NCI-H146 treated with DMSO at 0.1 percent for 48 hours (cell line): ENCODE data around the gene ZC3H14.

ENCODE experiments used
- DNase-seq: peaks from one replicate; lab custom pipeline; 2025; ENCODE audit not compliant: unreplicated experiment; lab: John Stamatoyannopoulos, UW

The ZC3H14 gene

GRCh38 chr14:88551094-88551870 lies 11.6 kb upstream of the ZC3H14 start:
- DNase-seq, result peak; percentile 38

- DNase-seq, result no peak
Observed at GRCh38 chr14:88551980-88552431, 10.8 kb upstream of the ZC3H14 start.

DNA sequence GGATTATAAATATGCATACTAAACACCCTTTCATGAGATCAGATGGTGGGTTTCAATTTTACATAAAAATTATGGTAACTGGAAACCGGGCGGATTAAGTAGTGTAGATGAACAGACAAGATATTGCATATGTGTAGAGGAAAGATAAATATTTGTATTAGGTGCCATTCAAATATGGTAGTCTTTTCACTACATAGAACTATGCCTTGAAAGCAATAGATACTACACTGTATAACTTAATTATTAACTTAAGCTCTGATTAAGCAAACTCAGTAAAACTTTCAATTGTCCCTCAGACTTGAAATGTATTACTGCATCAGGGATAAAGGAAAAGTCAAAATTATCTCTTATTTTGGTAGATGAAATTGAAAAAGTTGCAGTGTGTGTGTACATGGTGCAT lies 10.0 kb upstream of the ZC3H14 start:
- DNase-seq, result no peak

DNA sequence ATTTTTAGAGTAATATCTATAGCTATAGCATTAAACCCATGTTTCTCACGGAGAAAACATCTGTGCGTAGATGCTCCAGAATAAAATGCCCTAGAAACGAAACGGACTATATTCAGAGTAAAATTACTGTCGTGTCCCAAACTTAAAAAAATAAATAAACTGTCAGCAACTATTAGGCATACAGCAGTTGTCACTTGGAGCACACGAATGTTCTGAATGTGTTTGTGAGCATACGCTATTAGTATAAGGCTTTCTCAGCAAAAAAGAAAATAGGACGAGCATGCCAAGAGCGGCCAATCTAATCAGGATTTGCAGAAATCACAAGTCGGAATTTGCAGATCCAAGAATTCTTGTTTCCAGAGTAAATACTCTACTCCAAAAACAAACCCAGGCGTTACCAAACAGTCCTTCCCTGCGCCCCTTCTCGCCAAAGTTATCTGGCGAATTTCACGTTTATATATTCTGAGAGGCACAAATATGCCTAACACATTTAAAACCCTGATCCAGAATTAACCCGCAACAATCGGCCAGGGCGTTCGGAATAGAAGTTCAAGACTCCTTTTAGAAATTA lies 8.9 kb upstream of the ZC3H14 start:
- DNase-seq, result no peak

- DNase-seq, result peak; percentile 6
Observed at GRCh38 chr14:88554457-88555286, 8.2 kb upstream of the ZC3H14 start, which contains the start of gene PTPN21. Gene PTPN21 (minus strand): TSS chr14:88555007. CDS start chr14:88550417, 4,590 bp downstream.

DNA sequence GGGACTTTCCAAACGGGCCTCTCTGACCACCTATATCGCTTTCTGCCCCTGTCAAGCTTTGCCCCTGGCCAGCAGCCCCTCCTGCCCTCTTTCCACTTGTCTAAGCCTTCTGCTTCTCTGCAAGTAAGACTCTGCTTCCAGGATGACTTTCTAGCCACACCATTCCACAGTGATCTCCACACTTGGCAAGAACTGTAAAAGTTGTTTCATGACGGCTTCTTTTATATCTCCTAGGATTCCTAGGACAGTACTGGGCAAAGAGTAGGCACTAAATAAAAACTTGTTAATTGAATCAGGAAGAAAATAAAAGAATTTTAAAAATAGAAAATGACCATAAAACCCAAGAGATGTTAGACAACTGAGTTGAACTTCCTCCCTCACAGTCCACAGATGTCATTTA lies 6.3 kb upstream of the ZC3H14 start:
- DNase-seq, result no peak

- peak; percentile 7 for DNase-seq
Observed at GRCh38 chr14:88559852-88560251, 3.0 kb upstream of the ZC3H14 start.

DNA sequence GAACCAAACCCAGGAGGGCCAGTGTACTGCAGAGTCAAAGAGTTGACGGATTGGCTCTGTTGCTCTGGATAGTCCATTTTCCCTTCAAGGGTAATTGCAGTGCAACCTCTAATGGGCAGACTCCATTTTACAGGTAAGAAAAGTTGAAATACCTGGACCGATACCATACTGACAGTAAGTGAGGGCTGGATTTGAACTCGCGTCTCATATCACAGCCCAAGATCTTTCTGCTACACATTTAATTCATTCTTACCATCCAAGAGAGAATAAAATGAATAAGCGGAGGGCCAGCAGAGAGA lies 356 bp upstream of the ZC3H14 start:
- DNase-seq, result no peak

GRCh38 chr14:88563845-88564244 lies 1.0 kb downstream of the ZC3H14 start:
- no peak for DNase-seq

GRCh38 chr14:88565427-88565826 lies 2.6 kb downstream of the ZC3H14 start:
- no peak for DNase-seq

GRCh38 chr14:88568196-88568595 lies 5.4 kb downstream of the ZC3H14 start:
- DNase-seq, result no peak

- no peak for DNase-seq
Observed at GRCh38 chr14:88572117-88572516, 9.3 kb downstream of the ZC3H14 start.

- no peak for DNase-seq
Observed at GRCh38 chr14:88576222-88576621, 13.4 kb downstream of the ZC3H14 start.

DNA sequence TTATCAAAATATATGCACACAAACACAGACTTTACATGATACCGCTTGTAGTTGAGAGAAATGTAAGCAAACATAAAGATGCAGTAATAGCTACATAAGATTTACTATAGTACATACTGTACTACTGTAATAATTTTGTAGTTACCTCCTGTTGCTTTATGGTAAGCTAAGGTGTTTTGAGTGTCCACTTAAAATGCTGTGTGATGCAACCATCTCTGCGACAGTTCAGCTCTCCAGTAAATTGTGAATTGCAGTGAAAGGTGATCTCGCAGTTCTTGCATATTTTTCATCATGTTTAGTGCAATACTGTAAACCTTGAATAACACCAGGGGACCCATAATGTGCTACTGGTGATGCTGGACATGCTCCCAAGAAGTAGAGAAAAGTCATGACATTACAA lies 21.6 kb downstream of the ZC3H14 start:
- DNase-seq, result no peak

- no peak for DNase-seq
Observed at GRCh38 chr14:88588081-88588480, 25.2 kb downstream of the ZC3H14 start.

DNA sequence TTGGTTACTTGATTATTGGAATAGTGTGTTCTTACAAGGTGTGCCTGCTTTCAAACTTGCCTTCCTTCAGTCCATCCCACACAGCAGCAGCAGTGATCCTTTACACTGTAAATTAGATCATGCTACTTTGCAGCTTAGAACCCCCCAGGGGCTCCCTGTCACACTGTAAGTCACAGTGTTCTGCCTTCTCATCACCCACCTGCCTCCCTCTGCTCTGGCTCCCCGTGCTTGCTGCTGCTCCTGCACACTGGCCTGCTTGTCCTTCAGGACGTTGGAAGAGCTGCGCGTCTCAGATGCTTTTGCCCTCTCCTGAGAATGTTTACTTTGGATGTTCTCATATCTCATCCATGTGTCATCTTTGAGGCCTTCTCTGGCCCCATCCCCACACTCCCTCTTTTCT lies 27.3 kb downstream of the ZC3H14 start:
- DNase-seq, result no peak

DNA sequence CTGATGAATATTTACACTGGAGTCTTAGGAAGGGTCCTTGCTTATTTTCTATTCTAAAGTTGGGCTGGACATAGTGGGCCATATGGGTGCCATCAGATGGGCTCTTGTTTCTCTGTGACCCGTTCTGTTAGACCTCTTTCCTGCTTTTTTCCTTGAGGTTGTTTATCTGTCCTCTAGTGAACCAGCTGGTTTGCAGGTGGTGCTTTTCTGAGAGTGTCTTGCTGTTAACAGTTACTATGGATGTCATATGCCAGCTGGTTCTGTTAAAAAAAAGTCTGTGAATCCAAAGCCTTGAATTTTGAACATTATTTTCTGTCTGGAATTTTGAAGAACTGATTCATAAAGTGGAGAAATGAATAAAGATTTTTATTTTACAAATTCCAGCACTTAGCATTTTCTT lies 29.2 kb downstream of the ZC3H14 start:
- DNase-seq, result no peak

DNA sequence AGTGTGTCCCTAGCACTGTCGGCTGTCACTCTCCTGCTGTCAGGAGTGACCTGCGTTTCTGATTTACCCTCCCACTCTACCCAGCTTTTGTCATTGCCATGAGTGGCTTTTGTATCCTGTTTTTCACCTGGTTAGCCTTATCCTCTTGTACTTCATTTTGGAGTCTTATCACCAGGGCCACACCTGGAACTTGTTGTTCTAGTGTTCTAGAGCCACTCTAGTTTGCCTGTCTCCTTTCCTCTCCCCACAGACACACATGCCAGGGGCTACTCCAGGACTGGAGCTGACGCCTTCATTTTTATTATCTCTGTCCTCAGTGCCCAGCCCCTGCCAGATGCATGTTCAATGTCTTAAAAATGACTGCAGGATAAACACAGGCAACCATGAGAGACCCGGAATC lies 34.2 kb downstream of the ZC3H14 start:
- no peak for DNase-seq

GRCh38 chr14:88597601-88598000 lies 34.8 kb downstream of the ZC3H14 start:
- no peak for DNase-seq

GRCh38 chr14:88598097-88598675 lies 35.3 kb downstream of the ZC3H14 start:
- no peak for DNase-seq

DNA sequence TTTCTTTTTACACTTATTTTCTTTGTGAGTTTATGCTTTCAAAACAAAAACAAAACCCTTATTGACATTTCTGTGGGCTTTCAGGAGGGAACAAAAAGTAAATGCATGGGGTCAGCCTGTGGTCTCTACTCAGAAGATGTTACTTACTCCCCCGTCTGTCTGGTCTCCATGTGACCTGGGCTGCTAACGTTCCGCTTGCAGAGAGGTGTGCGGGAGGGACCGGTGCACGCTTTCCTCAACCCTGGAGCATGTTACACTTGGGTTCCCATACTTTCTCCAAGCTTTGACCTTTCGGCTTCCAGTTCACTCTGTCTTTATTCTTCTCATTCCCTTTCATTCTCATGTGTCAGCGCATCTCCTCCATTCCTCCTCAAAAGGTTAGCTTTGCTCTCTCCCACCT lies 36.5 kb downstream of the ZC3H14 start:
- DNase-seq, result no peak
